ENCODE measurements around the gene SORBS2.
A peak's percentile ranks its signal among the peaks of the same experiment; 100 is the strongest.

SORBS2 gene

DNA sequence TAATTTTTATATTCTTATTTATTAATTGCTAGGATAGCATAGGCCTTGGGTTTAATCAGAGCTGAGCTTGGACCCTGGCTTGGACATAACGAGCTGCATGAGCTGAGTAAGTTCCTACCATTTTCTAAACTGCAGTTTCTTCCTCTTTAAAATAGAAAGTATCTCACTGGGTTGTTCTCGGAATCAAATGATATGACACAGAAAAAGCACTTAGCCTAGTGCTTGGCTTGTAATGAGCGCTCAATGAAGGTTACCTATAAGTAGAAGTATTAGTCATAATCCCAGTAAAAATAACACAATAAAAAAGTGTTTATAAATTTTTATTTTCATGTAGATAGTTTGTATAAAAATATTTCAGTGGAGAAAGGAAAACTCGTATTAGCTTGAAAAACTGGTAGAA lies 163.4 kb downstream of the SORBS2 start:
- H3K27ac ChIP-seq = no peak overlapping the region
- TF ChIP-seq, protein P1, sequence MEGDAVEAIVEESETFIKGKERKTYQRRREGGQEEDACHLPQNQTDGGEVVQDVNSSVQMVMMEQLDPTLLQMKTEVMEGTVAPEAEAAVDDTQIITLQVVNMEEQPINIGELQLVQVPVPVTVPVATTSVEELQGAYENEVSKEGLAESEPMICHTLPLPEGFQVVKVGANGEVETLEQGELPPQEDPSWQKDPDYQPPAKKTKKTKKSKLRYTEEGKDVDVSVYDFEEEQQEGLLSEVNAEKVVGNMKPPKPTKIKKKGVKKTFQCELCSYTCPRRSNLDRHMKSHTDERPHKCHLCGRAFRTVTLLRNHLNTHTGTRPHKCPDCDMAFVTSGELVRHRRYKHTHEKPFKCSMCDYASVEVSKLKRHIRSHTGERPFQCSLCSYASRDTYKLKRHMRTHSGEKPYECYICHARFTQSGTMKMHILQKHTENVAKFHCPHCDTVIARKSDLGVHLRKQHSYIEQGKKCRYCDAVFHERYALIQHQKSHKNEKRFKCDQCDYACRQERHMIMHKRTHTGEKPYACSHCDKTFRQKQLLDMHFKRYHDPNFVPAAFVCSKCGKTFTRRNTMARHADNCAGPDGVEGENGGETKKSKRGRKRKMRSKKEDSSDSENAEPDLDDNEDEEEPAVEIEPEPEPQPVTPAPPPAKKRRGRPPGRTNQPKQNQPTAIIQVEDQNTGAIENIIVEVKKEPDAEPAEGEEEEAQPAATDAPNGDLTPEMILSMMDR (conservative IDR thresholded peaks at IDR 0.05) = no peak

DNA sequence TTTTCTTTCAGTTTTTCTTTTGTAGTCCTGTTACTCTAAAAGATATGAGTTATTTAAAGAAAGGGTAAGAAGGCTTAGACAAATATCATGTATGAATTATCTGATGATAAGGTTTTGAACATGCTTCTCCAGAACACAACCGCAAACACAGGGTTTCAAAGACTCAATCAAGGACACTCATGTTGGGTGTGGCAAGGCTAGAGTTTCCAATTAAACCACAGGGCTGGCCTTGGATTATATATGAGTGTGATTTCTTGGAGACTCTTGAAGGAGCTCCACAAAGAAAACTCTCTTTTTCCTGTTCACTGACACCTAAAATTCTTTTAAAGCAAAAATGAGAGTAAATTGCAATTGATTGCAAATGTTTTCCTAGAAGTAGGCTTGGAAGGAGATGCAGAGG lies 166.6 kb downstream of the SORBS2 start:
- H3K27ac ChIP-seq = no peak overlapping the region
- TF ChIP-seq, protein P1 (conservative IDR thresholded peaks at IDR 0.05) = no peak

DNA sequence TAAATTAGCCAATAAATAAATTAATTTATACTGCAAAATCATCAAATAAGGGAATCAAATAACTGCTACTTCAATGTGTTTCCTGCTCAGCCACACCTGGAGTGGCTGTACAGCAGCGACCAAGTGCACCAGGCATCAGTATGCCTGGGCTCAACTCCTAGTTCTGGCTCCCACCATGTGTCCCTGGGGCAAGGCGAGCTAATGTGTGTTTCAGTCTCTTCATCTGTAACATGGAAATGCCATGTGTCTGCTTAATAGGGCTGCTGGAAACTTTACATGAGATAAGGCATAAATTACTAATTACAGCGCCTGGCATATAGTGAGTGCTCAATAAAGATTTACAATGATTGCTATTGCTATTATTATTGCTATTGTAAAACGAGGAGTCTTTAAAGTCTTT lies 167.6 kb downstream of the SORBS2 start:
- TF ChIP-seq, protein P1 (conservative IDR thresholded peaks at IDR 0.05) = no peak
- H3K27ac ChIP-seq = no peak overlapping the region

DNA sequence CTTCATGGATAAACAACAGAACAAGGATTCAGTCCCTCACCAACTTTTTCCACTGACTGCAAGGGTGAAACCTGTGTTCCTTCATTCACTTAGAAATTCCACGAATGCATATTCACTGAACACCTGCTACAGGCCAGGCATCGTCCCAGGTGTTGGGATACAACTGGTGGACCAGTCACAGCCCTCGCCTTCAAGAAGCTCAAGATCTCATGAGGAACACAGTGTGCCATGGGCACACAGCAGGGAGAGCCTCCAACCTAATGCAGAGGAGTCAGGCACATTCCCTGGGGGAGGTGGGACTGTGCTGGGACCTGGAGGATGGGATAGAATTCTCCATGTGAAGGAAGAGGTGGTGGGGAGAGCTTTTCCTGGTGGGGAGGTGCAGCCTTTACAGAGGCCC lies 169.1 kb downstream of the SORBS2 start:
- H3K27ac ChIP-seq = no peak overlapping the region
- TF ChIP-seq, protein P1 (conservative IDR thresholded peaks at IDR 0.05) = no peak

DNA sequence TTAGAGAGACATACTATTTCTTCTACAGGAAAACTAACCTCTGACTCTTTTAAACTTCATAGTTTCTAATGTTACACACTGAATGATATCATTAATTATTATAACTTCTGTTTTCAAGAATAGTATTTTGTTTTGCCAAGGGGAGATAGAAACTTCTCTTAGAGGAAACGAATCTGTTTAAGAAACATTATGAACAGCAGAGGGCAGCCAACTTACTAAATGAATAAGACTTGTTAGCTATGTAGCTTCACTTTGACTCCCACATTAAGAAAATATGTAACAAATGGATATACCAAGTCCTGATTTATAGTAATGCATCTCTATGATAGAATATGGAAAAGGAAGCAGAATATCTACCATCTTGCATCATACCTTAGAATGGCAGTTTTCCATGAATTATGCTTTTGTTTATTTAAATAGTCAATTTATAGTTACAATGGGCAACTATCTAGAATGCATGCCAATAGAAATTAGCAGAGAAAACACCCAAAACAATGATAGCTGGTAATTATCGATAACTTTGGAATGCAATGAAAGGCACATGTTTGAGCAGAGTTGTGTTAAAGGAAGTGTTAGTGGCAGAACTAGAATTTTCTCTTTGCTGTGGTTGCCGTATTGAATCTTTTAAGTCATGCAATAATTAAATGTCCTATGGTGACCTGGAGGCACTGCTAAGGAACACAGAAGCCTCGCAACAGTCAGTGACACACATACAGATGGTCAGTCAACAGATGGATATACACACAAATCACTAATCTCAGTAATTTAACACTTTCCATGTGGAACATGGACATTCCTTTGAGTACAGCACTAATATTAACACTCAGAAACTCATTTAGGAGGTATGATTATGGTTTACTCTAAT lies 171.0 kb downstream of the SORBS2 start:
- TF ChIP-seq, protein P1 (conservative IDR thresholded peaks at IDR 0.05) = peak; percentile 73
- 0 out of 2 replicates have a peak overlapping the region, but pooled peaks have one; percentile 8 for H3K27ac ChIP-seq

DNA sequence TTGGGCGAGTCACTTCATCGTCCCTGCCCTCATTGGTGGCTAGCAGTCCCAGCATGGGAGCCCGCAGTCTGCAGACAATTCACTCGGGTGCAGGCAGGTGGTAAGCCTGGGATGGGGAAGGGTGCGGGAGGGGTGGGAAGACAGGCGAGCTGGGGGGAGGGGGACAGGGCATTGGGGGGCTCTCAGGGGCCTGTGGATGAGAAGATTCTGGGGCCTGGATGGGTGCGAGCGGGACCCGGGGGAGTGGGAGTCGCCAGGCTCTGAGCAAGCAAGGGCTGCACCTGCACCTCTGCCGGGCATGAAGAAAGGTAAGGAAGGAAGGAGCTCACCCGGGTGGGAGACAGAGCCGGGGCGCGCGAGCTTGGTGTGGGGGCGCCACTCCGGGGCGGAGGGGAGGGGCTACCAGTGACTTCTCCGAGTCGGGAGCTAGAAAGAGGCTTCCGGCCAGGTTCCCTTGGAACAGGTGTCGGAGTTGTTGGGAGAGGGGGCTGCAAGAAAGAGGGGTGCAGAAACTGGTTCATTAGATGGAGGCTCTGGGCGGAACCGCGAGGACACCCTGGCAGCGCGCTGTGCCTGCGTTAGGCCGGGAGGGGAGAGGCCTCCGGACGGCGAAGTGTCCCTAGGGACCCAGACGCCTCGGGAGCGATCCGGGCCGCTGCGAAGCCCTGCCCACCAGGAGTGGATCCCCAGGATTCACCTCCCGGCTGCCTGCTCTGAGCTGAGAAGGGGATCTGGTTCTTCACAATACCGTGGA lies 173.3 kb downstream of the SORBS2 start:
- TF ChIP-seq, protein P1 (conservative IDR thresholded peaks at IDR 0.05) = no peak

DNA sequence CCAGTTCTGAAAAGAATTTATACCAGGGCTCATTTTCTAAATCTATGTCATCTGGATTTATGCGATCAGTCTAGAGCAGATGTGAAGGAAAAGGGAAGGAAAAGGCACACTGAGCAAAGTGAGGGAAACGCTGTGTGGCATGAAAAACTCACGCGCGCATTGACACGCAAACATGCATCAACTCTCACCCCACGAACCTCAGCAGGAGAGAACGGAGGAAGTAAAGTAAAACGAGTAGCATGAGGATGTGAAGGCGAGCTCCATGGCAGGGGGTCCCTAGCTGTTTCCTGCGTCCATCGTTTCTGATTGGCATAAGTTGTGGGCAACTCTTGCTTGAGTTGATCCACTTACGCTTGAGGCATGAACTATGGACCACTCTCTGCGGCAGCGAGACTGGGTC lies 173.9 kb downstream of the SORBS2 start:
- TF ChIP-seq, protein P1 (conservative IDR thresholded peaks at IDR 0.05) = no peak
- no peak overlapping the region for H3K27ac ChIP-seq

More for the DNA sequence above, 173.3 kb downstream of the SORBS2 start:
- no peak overlapping the region for H3K27ac ChIP-seq

Data from VCaP (cell line).